GM06990 (cell line): ENCODE data around the gene GLCCI1.

ENCODE experiments used
- DNase-seq: peaks from one replicate; pipeline ENCODE4 v3.0.0-alpha.2; 2011; ENCODE audit not compliant: insufficient read length; ENCODE audit errors: extremely low read depth
- H3K27me3 ChIP-seq: replicated peaks from 2 replicates; pipeline ENCODE4 v1.6.0; 2011; ENCODE audit warnings: low read length; ENCODE audit not compliant: control insufficient read depth, insufficient read depth
- H3K36me3 ChIP-seq: 2 replicates; pipeline ENCODE4 v1.5.1; 2011; ENCODE audit warnings: low read length; ENCODE audit not compliant: control insufficient read depth, insufficient read depth
- H3K4me3 ChIP-seq: replicated peaks from 2 replicates; pipeline ENCODE4 v1.5.1; 2011; ENCODE audit warnings: low read depth, mild to moderate bottlenecking, control low read depth, low read length
- TF ChIP-seq, protein P1 (sequence below): IDR thresholded peaks from 2 replicates; pipeline ENCODE4 v1.5.1; 2011; ENCODE audit warnings: low read length, control low read depth, mild to moderate bottlenecking, inconsistent platforms; ENCODE audit not compliant: insufficient read depth, poor library complexity, severe bottlenecking

GLCCI1 gene

DNA sequence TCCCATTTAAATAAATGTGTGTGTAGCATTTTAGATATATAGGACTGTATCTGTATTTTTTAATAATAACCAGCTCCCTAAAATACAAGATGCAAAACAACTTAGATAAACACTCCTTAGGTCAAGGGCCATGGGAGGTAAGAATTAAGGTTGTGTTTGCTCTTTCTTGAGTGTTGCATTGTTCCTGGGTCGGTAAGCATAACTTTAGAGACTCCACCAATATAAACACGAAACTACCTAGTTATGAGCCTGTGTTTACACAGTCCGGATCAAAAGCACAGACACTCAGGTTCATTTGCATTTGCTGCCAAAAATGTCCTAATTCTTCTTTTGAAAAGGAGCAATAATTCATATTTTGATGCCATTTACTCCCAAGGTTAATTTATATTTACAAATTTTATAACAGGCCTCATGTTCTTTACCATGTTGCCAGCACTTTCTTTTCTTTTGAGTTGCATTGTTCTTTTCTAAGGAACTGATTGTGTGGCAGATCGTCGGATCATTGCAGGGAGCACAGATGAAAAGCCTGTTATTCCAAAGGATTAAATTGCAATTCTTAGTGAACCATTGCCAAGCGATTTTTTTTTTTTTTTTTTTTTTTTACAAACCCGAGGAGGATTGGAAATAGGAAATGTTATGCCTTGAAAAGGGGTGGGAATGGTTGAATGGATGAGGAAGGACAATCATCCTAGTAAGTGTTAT lies 45.8 kb upstream of the GLCCI1 start:
- DNase-seq: no peak

DNA sequence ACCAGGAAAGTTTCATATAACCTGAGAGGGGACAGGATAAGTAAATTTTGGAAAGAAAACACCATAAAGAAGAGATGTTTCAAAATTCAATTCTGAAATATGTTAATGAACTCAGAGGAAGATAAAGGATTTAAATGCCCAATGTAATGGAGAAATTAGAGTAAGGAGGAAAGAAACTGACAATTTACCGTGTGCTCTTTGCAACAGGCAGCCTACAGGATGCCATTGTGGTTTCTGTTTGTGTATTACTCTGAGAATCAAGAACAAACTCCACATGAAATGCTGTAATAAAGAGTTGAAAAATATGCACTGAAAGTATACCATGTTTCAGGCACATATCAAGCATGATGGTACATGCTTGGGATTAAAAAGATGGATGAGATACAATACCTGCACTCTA lies 44.8 kb upstream of the GLCCI1 start:
- DNase-seq: no peak
- H3K36me3 ChIP-seq: no peaks in the 10 kb centered on the region
- no peak overlapping the region for H3K4me3 ChIP-seq
- TF ChIP-seq, protein P1, sequence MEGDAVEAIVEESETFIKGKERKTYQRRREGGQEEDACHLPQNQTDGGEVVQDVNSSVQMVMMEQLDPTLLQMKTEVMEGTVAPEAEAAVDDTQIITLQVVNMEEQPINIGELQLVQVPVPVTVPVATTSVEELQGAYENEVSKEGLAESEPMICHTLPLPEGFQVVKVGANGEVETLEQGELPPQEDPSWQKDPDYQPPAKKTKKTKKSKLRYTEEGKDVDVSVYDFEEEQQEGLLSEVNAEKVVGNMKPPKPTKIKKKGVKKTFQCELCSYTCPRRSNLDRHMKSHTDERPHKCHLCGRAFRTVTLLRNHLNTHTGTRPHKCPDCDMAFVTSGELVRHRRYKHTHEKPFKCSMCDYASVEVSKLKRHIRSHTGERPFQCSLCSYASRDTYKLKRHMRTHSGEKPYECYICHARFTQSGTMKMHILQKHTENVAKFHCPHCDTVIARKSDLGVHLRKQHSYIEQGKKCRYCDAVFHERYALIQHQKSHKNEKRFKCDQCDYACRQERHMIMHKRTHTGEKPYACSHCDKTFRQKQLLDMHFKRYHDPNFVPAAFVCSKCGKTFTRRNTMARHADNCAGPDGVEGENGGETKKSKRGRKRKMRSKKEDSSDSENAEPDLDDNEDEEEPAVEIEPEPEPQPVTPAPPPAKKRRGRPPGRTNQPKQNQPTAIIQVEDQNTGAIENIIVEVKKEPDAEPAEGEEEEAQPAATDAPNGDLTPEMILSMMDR: no peak
- H3K27me3 ChIP-seq: no peaks in the 10 kb centered on the region

More for the DNA sequence above, 45.8 kb upstream of the GLCCI1 start:
- no peaks in the 10 kb centered on the region for H3K27me3 ChIP-seq
- no peaks in the 10 kb centered on the region for H3K36me3 ChIP-seq
- TF ChIP-seq, protein P1: no peak
- H3K4me3 ChIP-seq: no peak overlapping the region

DNA sequence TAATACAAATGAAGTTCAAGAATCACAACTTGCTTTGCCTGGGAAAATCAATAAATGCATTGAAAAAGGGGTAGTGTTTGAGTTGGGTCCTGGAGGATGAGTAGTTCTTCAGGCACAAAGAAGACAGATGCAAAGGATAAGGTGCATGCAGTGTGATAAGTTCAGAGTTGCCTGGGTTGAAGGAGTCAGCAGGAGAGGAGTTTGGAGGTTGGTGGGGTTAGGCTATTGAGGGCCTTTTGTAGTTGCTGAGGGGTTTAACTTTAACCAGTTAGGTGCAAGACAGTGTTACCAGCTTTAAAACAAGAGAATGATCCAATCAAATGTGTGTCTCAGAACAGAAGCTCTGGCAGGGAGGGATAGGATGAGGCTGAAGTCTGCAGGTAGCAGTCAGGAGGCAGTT lies 44.3 kb upstream of the GLCCI1 start:
- TF ChIP-seq, protein P1: no peak
- no peak overlapping the region for H3K4me3 ChIP-seq
- no peaks in the 10 kb centered on the region for H3K36me3 ChIP-seq
- DNase-seq: no peak
- no peaks in the 10 kb centered on the region for H3K27me3 ChIP-seq

DNA sequence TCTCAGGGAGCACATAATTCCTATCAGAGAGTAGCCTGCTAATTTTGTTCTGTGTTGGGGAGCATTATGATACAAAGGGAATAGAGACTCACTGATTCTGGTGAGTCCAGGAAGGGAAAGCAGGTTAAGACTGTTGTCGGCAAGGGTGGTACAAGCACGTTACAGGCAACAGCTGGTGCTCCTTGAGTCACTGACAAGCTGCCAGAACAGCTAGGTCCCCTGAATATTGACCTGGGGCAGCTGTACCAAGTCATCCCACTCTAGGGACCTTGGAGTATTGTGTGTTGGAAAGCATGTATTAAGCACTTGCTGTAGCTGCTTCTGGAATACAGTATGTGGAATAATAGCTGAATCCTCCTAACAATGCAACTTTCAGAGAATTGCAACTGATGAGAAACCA lies 37.0 kb upstream of the GLCCI1 start:
- Histone ChIP-seq H3K36me3 (no peaks in the 10 kb centered on the region), H3K27me3 (no peaks in the 10 kb centered on the region), H3K4me3 (no peak overlapping the region)
- TF ChIP-seq, protein P1: no peak
- no peak for DNase-seq

DNA sequence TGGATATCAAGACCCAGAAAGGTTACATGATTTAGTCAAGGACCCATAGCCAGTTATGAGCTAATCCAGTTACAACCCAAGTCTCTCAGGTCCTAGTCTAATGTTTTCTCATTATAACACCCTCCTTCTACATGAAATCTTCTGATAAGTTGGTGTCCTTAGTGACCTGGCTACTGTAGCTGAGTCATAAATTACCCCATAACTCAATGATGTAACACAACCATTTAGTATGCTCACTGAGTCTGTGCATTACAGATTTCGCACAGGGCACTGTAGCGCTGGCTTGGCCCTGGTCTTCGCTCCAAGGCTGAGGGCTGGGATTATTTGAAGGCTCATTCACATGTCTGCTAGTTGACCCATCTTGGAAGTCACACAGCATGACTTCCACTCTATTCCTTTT lies 36.0 kb upstream of the GLCCI1 start:
- H3K4me3 ChIP-seq: no peak overlapping the region
- TF ChIP-seq, protein P1: no peak
- H3K27me3 ChIP-seq: no peaks in the 10 kb centered on the region
- H3K36me3 ChIP-seq: no peaks in the 10 kb centered on the region
- no peak for DNase-seq
